ENCODE data around the gene SYNE4.
A peak's percentile ranks its signal among the peaks of the same experiment; 100 is the strongest.

SYNE4 gene

GRCh38 chr19:36025541-36025940, 16.9 kb upstream of the SYNE4 start:
- no peak for DNase-seq

GRCh38 chr19:36023432-36023831, 14.8 kb upstream of the SYNE4 start:
- no peak for DNase-seq

- no peak for DNase-seq
These were observed 10.6 kb upstream of the SYNE4 start for GRCh38 chr19:36019061-36019670.

GRCh38 chr19:36014012-36014924, 5.7 kb upstream of the SYNE4 start, which contains the start of gene ALKBH6:
ALKBH6 (minus strand) TSS chr19:36014213; CDS start chr19:36013397, 816 bp downstream.
- DNase-seq = peak; percentile 99

GRCh38 chr19:36013280-36014011, 4.8 kb upstream of the SYNE4 start:
- no peak for DNase-seq

- no peak for DNase-seq
These were observed 1.8 kb upstream of the SYNE4 start for GRCh38 chr19:36010402-36010801.

- DNase-seq = no peak
These were observed 1.2 kb upstream of the SYNE4 start for GRCh38 chr19:36009633-36010379.

- DNase-seq = peak; percentile 60
These were observed 607 bp upstream of the SYNE4 start for GRCh38 chr19:36009220-36009619.

GRCh38 chr19:36006955-36007354, 1.7 kb downstream of the SYNE4 start:
- no peak for DNase-seq

GRCh38 chr19:36003284-36003683, 5.3 kb downstream of the SYNE4 start:
- DNase-seq = no peak

- no peak for DNase-seq
These were observed 7.0 kb downstream of the SYNE4 start for GRCh38 chr19:36001605-36002004.

GRCh38 chr19:35996777-35997176, 11.8 kb downstream of the SYNE4 start:
- DNase-seq = no peak

GRCh38 chr19:35995048-35995993, 13.3 kb downstream of the SYNE4 start, which contains the start of gene SDHAF1:
SDHAF1 (plus strand) TSS chr19:35995188; CDS start chr19:35995275, 87 bp downstream.
- DNase-seq = peak; percentile 94

GRCh38 chr19:35993923-35994598, 14.6 kb downstream of the SYNE4 start:
- DNase-seq = no peak

- DNase-seq = no peak
These were observed 15.5 kb downstream of the SYNE4 start for GRCh38 chr19:35992907-35993765.

GRCh38 chr19:35991731-35992450, 16.7 kb downstream of the SYNE4 start:
- no peak for DNase-seq

GRCh38 chr19:35990771-35991730, 17.6 kb downstream of the SYNE4 start:
- DNase-seq = no peak

GRCh38 chr19:35990156-35990555, 18.5 kb downstream of the SYNE4 start:
- no peak for DNase-seq

All from NCI-H2029 (cell line).